HepG2 (cell line): ENCODE measurements around the gene SPTAN1. TPM values are rescaled to one million over a fixed set of nuclear protein-coding genes. Genes with fewer than 3 reads are reported as not detected.

ENCODE experiments used
- ARID5B ChIP-seq: IDR thresholded peaks from 2 replicates; pipeline ENCODE4 v1.4.0; 2020; ENCODE audit warnings: mild to moderate bottlenecking, missing genetic modification reagents
- ATF3 ChIP-seq: sonication (generic); formaldehyde crosslinking; IDR thresholded peaks from 2 replicates; pipeline ENCODE4 v1.4.0; 2020; ENCODE audit warnings: missing genetic modification reagents
- FOXA3 ChIP-seq: IDR thresholded peaks from 2 replicates; pipeline ENCODE4 v1.6.1; 2016; ENCODE audit warnings: missing genetic modification reagents, missing compliant biosample characterization
- FOXK1 ChIP-seq: sonication (generic); formaldehyde crosslinking; IDR thresholded peaks from 2 replicates; pipeline ENCODE4 v1.4.0; 2020; ENCODE audit warnings: low read depth, missing genetic modification reagents, borderline replicate concordance
- GTF2F1 ChIP-seq: fragments of 150-350 bp; IDR thresholded peaks from 2 replicates; pipeline ENCODE4 v1.6.1; 2014; ENCODE audit warnings: low read length
- HOXA3 ChIP-seq: sonication (generic); formaldehyde crosslinking; IDR thresholded peaks from 2 replicates; pipeline ENCODE4 v1.5.0; 2020; ENCODE audit warnings: missing genetic modification reagents
- HOXA9 ChIP-seq: sonication (generic); formaldehyde crosslinking; IDR thresholded peaks from 2 replicates; pipeline ENCODE4 v1.8.1; 2022; ENCODE audit warnings: missing genetic modification reagents, mild to moderate bottlenecking, moderate library complexity, borderline replicate concordance
- RBFOX2 ChIP-seq: fragments of 200-400 bp; formaldehyde crosslinking; IDR thresholded peaks from 2 replicates; pipeline ENCODE4 v1.6.1; 2017; ENCODE audit warnings: low read depth, mild to moderate bottlenecking, low read length
- RCOR2 ChIP-seq: IDR thresholded peaks from 2 replicates; pipeline ENCODE4 v1.6.1; 2016; ENCODE audit warnings: missing biosample characterization, missing genetic modification reagents
- ZFP62 ChIP-seq: sonication (generic); formaldehyde crosslinking; IDR thresholded peaks from 2 replicates; pipeline ENCODE4 v1.4.0; 2020; ENCODE audit warnings: missing genetic modification reagents
- ZNF451 ChIP-seq: sonication (generic); formaldehyde crosslinking; IDR thresholded peaks from 2 replicates; pipeline ENCODE4 v1.5.0; 2020; ENCODE audit warnings: mild to moderate bottlenecking, missing genetic modification reagents
- ZNF543 ChIP-seq: sonication (generic); formaldehyde crosslinking; IDR thresholded peaks from 2 replicates; pipeline ENCODE4 v1.4.0; 2020; ENCODE audit warnings: mild to moderate bottlenecking, missing genetic modification reagents
- ZNF883 ChIP-seq: sonication (generic); formaldehyde crosslinking; IDR thresholded peaks from 2 replicates; pipeline ENCODE4 v1.5.1; 2020; ENCODE audit warnings: mild to moderate bottlenecking, missing genetic modification reagents; ENCODE audit errors: not compliant biosample characterization
- polyA plus RNA-seq, 8 experiments: library from polyadenylated mRNA; depleted of rRNA in 3 of 8; stranded (reverse) in 7 of 8; unstranded in 1 of 8; fragments of >200 nt; fragmentation: Illumina TruSeq in 4 of 8; extraction: Trizol in 4 of 8; gene quantifications; 2 replicates each; pipeline versions ENCODE4 v1.2.1 to v1.2.3, GENCODE V29; 2011 to 2016; ENCODE audit warnings: low read depth in 4 of 8, missing spikeins in 1 of 8, mixed read lengths in 1 of 8; ENCODE audit not compliant: insufficient read depth in 1 of 8
- total RNA-seq, 5 experiments: library from RNA; depleted of rRNA; stranded (reverse); fragments of >200 nt; fragmentation: Illumina TruSeq; extraction: Trizol; gene quantifications; 2 replicates each; pipeline ENCODE4 v1.2.3, GENCODE V29; 2016; ENCODE audit warnings: low read depth in 1 of 5
- TF ChIP-seq, protein P1 (sequence below): sonication (generic); formaldehyde crosslinking; IDR thresholded peaks from 2 replicates; pipeline ENCODE4; 2020; ENCODE audit warnings: missing genetic modification reagents, mild to moderate bottlenecking, borderline replicate concordance
- TF ChIP-seq, protein P2 (sequence below), 2 experiments: sonication (generic) in 1 of 2; formaldehyde crosslinking in 1 of 2; IDR thresholded peaks; 2 replicates each; pipeline versions ENCODE4 v1.6.1 to v1.9.0; 2014 to 2022; ENCODE audit warnings: antibody characterized with exemption in 1 of 2, borderline replicate concordance in 1 of 2, inconsistent platforms in 1 of 2, low read depth in 1 of 2, missing genetic modification reagents in 1 of 2

The SPTAN1 gene
- total and polyA plus RNA-seq, 2 of the 13 experiments (the other 11 are each of a cell fraction or from before 2014, with no cell fraction given): 106 to 111 TPM

DNA sequence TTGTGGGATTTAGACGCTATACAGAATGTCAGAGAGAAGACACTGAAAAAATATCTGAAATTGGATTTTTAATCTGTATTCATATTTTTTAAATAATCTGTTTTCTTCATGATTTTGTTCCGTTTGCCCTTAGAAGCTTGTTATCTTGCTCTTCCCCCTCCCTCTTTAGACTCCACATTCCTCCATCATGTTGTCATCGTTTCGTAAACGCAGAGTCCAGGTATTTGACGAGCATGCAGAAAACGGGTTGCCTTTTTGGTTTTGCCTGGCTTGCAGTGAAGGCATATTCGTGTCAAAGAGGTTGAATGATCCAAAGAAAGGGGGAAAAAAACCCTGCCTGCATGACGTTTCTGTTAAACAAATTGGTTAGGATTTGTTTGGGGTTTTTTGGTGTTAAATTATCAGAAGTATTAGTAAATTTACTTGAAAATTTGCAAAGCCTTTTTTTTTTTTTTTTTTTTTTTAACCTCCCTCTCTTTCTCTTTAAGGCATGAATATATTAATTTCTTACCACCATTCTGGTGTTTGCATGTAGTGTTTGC lies 2.9 kb downstream of the SPTAN1 start (continued):
- no peak for TF ChIP-seq RBFOX2
- no peak for TF ChIP-seq ZFP62 (CRISPR knock-in tag)
- no peak for TF ChIP-seq ZNF883 (CRISPR knock-in tag)
- TF ChIP-seq ZNF543 (CRISPR knock-in tag): no peak
- no peak for TF ChIP-seq ZNF451
- TF ChIP-seq FOXA3 (CRISPR knock-in tag): peak; percentile 60
- TF ChIP-seq FOXK1 (CRISPR knock-in tag): peak; percentile 30; the same call in 1 of the 2 replicates
- TF ChIP-seq GTF2F1: no peak
- TF ChIP-seq, protein P1, sequence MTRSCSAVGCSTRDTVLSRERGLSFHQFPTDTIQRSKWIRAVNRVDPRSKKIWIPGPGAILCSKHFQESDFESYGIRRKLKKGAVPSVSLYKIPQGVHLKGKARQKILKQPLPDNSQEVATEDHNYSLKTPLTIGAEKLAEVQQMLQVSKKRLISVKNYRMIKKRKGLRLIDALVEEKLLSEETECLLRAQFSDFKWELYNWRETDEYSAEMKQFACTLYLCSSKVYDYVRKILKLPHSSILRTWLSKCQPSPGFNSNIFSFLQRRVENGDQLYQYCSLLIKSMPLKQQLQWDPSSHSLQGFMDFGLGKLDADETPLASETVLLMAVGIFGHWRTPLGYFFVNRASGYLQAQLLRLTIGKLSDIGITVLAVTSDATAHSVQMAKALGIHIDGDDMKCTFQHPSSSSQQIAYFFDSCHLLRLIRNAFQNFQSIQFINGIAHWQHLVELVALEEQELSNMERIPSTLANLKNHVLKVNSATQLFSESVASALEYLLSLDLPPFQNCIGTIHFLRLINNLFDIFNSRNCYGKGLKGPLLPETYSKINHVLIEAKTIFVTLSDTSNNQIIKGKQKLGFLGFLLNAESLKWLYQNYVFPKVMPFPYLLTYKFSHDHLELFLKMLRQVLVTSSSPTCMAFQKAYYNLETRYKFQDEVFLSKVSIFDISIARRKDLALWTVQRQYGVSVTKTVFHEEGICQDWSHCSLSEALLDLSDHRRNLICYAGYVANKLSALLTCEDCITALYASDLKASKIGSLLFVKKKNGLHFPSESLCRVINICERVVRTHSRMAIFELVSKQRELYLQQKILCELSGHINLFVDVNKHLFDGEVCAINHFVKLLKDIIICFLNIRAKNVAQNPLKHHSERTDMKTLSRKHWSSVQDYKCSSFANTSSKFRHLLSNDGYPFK (CRISPR knock-in tag): no peak
- TF ChIP-seq ARID5B (CRISPR knock-in tag): peak; percentile 68
- peak; percentile 30; the same call in 1 of the 2 replicates for TF ChIP-seq RCOR2
- no peak for TF ChIP-seq HOXA9 (CRISPR knock-in tag)
- TF ChIP-seq ATF3: peak; percentile 99
- TF ChIP-seq HOXA3 (CRISPR knock-in tag): peak; percentile 53; the same call in 1 of the 2 replicates
- TF ChIP-seq, protein P2, sequence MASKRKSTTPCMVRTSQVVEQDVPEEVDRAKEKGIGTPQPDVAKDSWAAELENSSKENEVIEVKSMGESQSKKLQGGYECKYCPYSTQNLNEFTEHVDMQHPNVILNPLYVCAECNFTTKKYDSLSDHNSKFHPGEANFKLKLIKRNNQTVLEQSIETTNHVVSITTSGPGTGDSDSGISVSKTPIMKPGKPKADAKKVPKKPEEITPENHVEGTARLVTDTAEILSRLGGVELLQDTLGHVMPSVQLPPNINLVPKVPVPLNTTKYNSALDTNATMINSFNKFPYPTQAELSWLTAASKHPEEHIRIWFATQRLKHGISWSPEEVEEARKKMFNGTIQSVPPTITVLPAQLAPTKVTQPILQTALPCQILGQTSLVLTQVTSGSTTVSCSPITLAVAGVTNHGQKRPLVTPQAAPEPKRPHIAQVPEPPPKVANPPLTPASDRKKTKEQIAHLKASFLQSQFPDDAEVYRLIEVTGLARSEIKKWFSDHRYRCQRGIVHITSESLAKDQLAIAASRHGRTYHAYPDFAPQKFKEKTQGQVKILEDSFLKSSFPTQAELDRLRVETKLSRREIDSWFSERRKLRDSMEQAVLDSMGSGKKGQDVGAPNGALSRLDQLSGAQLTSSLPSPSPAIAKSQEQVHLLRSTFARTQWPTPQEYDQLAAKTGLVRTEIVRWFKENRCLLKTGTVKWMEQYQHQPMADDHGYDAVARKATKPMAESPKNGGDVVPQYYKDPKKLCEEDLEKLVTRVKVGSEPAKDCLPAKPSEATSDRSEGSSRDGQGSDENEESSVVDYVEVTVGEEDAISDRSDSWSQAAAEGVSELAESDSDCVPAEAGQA (IDR thresholded peaks at IDR 0.05; ENCODE audit: low read depth): 0 out of 2 replicates have a peak, but pooled peaks have one; percentile 20
- TF ChIP-seq, protein P2 (CRISPR knock-in tag; IDR thresholded peaks at IDR 0.05; ENCODE audit: borderline replicate concordance): no peak
